ENCODE results near the gene NT5DC4.

Gene NT5DC4

GRCh38 chr2:112710956-112711750, 9.7 kb upstream of the NT5DC4 start:
- TF ChIP-seq CTCF (IDR thresholded peaks at IDR 0.05), result no peak
- Histone ChIP-seq H3K27me3 (ENCODE audit: control insufficient read depth, insufficient read depth, low read length) (no peaks in the 10 kb centered on the region), H3K4me1 (no peaks in the 10 kb centered on the region), H3K4me3 (ENCODE audit: low read depth, low read length) (no peak overlapping the region), H3K9ac (no peak overlapping the region), H3K4me2 (ENCODE audit: low read length) (no peak overlapping the region), H3K27ac (no peak overlapping the region), H2AFZ (no peak overlapping the region), H3K79me2 (no peaks in the 10 kb centered on the region), H3K9me3 (ENCODE audit: control insufficient read depth, low read length) (no peaks in the 10 kb centered on the region), H3K36me3 (ENCODE audit: control insufficient read depth, insufficient read depth, low read length) (no peaks in the 10 kb centered on the region)

- no peak overlapping the region for H3K4me2 ChIP-seq (ENCODE audit: low read length)
- H3K4me1 ChIP-seq, result no peaks in the 10 kb centered on the region
- no peaks in the 10 kb centered on the region for H3K9me3 ChIP-seq (ENCODE audit: control insufficient read depth, low read length)
- H3K79me2 ChIP-seq, result no peaks in the 10 kb centered on the region
- H3K27me3 ChIP-seq (ENCODE audit: control insufficient read depth, insufficient read depth, low read length), result no peaks in the 10 kb centered on the region
- H3K9ac ChIP-seq, result no peak overlapping the region
- H3K36me3 ChIP-seq (ENCODE audit: control insufficient read depth, insufficient read depth, low read length), result no peaks in the 10 kb centered on the region
- H3K4me3 ChIP-seq (ENCODE audit: low read depth, low read length), result no peak overlapping the region
- no peak overlapping the region for H3K27ac ChIP-seq
- no peak overlapping the region for H2AFZ ChIP-seq
- TF ChIP-seq CTCF (IDR thresholded peaks at IDR 0.05), result no peak
These were observed 8.4 kb upstream of the NT5DC4 start for GRCh38 chr2:112712465-112712864.

- Histone ChIP-seq H3K79me2 (no peaks in the 10 kb centered on the region), H3K9ac (no peak overlapping the region), H2AFZ (no peak overlapping the region), H3K27me3 (ENCODE audit: control insufficient read depth, insufficient read depth, low read length) (no peaks in the 10 kb centered on the region), H3K4me1 (no peaks in the 10 kb centered on the region), H3K4me3 (ENCODE audit: low read depth, low read length) (no peak overlapping the region), H3K4me2 (ENCODE audit: low read length) (no peak overlapping the region), H3K36me3 (ENCODE audit: control insufficient read depth, insufficient read depth, low read length) (no peaks in the 10 kb centered on the region), H3K9me3 (ENCODE audit: control insufficient read depth, low read length) (no peaks in the 10 kb centered on the region), H3K27ac (no peak overlapping the region)
- no peak for TF ChIP-seq CTCF (IDR thresholded peaks at IDR 0.05)
These were observed 7.8 kb upstream of the NT5DC4 start for GRCh38 chr2:112712903-112713584.

GRCh38 chr2:112713585-112713925, 7.3 kb upstream of the NT5DC4 start:
- no peak overlapping the region for H3K27ac ChIP-seq
- H2AFZ ChIP-seq, result no peak overlapping the region
- no peaks in the 10 kb centered on the region for H3K79me2 ChIP-seq
- H3K36me3 ChIP-seq (ENCODE audit: control insufficient read depth, insufficient read depth, low read length), result no peaks in the 10 kb centered on the region
- H3K4me3 ChIP-seq (ENCODE audit: low read depth, low read length), result no peak overlapping the region
- no peak for TF ChIP-seq CTCF (IDR thresholded peaks at IDR 0.05)
- no peak overlapping the region for H3K9ac ChIP-seq
- no peaks in the 10 kb centered on the region for H3K9me3 ChIP-seq (ENCODE audit: control insufficient read depth, low read length)
- no peaks in the 10 kb centered on the region for H3K4me1 ChIP-seq
- H3K27me3 ChIP-seq (ENCODE audit: control insufficient read depth, insufficient read depth, low read length), result no peaks in the 10 kb centered on the region
- no peak overlapping the region for H3K4me2 ChIP-seq (ENCODE audit: low read length)

All from parathyroid adenoma (tissue), 2 donors.